ENCODE results near the gene FCRLB.

The FCRLB gene

DNA sequence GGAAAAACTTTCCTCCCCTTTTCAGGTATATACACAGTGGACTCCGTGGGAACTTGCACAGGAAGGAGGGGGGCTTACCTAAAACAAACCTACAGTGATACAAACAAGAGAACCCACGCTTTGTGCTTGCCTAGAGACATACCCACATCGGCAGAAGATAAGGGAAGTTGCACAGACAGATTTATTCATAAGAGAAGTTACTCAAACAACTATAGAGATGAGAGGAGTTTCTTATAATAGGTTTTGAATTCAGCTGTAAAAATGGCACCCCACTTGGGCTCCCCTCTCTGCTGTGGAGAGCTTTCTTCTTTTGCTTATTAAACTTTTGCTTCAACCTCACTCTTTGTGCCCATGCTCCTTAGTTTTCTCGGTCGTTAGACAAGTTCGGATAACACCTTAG is 26.5 kb downstream of the FCRLB start:
- H3K79me2 ChIP-seq: no peaks in the 10 kb centered on the region
- no peak overlapping the region for H3K4me2 ChIP-seq (ENCODE audit: low read length)
- no peak overlapping the region for H3K27ac ChIP-seq
- no peak for TF ChIP-seq CTCF (IDR thresholded peaks at IDR 0.05)
- H3K9me3 ChIP-seq (ENCODE audit: control insufficient read depth, low read length): no peaks in the 10 kb centered on the region
- no peaks in the 10 kb centered on the region for H3K36me3 ChIP-seq (ENCODE audit: control insufficient read depth, insufficient read depth, low read length)
- no peak overlapping the region for H3K4me3 ChIP-seq (ENCODE audit: low read depth, low read length)
- H2AFZ ChIP-seq: no peak overlapping the region
- H3K27me3 ChIP-seq (ENCODE audit: control insufficient read depth, insufficient read depth, low read length): no peaks in the 10 kb centered on the region
- no peak overlapping the region for H3K9ac ChIP-seq
- no peaks in the 10 kb centered on the region for H3K4me1 ChIP-seq

DNA sequence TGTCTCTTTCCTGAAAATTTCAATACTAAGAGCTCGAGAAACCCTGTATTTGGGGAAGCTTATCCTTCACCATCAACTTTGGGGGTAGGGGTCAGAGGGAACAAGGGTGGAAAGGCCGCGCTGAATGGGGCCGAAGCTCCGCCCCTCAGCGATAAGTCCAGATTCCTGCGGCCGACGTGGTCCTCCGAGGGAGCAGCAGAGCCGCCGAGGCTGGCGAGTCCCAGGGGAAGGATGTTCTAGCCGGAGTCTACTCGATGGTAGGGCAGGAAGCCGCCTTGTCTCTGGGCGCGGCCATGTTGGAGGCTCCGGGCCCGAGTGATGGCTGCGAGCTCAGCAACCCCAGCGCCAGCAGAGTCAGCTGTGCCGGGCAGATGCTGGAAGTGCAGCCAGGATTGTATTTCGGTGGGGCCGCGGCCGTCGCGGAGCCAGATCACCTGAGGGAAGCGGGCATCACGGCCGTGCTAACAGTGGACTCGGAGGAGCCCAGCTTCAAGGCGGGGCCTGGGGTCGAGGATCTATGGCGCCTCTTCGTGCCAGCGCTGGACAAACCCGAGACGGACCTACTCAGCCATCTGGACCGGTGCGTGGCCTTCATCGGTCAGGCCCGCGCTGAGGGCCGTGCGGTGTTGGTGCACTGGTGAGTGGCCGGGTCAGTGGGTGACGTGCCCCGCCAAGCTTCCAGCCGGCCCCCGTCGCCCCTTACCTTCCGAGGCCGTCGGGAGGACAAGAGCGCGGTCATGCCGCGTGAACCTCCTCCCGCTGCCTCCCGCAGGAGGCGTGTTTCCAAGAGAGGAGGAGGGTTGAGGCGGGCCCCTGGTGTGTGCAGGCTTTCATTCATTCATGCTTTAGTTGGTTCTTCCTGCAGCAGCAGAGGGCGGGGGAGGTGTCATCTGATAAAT is 28.4 kb downstream of the FCRLB start, which contains the start of gene DUSP12:
DUSP12 (plus strand) TSS at position 278 of the 899 bp plus-strand sequence; CDS start at position 294, 16 bp downstream.
- no peaks in the 10 kb centered on the region for H3K9me3 ChIP-seq (ENCODE audit: control insufficient read depth, low read length)
- no peaks in the 10 kb centered on the region for H3K27me3 ChIP-seq (ENCODE audit: control insufficient read depth, insufficient read depth, low read length)
- peak within 1 kb of the TSS; percentile 80 for H3K4me2 ChIP-seq (ENCODE audit: low read length)
- H2AFZ ChIP-seq: peak within 1 kb of the TSS; percentile 82
- TF ChIP-seq CTCF (IDR thresholded peaks at IDR 0.05): no peak
- peak within 1 kb of the TSS; percentile 79 for H3K4me3 ChIP-seq (ENCODE audit: low read depth, low read length)
- no peaks in the 10 kb centered on the region for H3K4me1 ChIP-seq
- H3K27ac ChIP-seq: peak within 1 kb of the TSS; percentile 90
- no peaks in the 10 kb centered on the region for H3K79me2 ChIP-seq
- H3K36me3 ChIP-seq (ENCODE audit: control insufficient read depth, insufficient read depth, low read length): no peaks in the 10 kb centered on the region
- peak within 1 kb of the TSS; percentile 5 for H3K9ac ChIP-seq

DNA sequence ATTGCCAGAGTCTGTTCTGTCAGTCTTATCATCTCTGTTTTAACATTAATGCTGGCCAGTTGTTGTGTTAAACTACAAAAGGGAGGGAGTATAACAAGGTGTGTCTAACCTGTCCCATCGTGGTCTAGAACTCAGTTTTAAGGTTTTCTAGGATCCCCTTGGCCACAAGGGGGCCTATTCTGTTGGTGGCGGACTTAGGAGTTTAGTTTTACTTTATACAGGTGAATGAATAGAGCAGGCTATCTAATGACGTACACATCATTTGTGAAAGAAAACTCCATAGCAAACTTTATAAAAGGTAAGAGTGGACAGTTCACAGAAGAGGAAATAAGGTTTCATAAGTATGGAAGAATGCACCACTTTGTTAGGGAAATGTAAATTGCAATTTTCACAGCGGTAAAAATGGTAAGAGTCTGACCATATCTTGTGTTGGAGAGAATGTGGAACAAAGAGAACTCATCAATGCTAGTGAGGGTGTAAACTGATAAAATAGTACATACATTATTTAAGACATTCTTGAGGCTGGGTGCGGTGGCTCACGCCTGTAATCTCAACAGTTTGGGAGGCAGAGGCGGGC is 42.3 kb downstream of the FCRLB start:
- no peak overlapping the region for H3K4me2 ChIP-seq (ENCODE audit: low read length)
- H3K27me3 ChIP-seq (ENCODE audit: control insufficient read depth, insufficient read depth, low read length): no peaks in the 10 kb centered on the region
- no peak overlapping the region for H3K4me3 ChIP-seq (ENCODE audit: low read depth, low read length)
- H3K9me3 ChIP-seq (ENCODE audit: control insufficient read depth, low read length): no peaks in the 10 kb centered on the region
- peaks cover 3% of the 10 kb centered on the region for H3K4me1 ChIP-seq
- H3K9ac ChIP-seq: no peak overlapping the region
- no peak overlapping the region for H3K27ac ChIP-seq
- peaks cover 7% of the 10 kb centered on the region for H3K79me2 ChIP-seq
- H3K36me3 ChIP-seq (ENCODE audit: control insufficient read depth, insufficient read depth, low read length): no peaks in the 10 kb centered on the region
- no peak overlapping the region for H2AFZ ChIP-seq
- TF ChIP-seq CTCF (IDR thresholded peaks at IDR 0.05): no peak

DNA sequence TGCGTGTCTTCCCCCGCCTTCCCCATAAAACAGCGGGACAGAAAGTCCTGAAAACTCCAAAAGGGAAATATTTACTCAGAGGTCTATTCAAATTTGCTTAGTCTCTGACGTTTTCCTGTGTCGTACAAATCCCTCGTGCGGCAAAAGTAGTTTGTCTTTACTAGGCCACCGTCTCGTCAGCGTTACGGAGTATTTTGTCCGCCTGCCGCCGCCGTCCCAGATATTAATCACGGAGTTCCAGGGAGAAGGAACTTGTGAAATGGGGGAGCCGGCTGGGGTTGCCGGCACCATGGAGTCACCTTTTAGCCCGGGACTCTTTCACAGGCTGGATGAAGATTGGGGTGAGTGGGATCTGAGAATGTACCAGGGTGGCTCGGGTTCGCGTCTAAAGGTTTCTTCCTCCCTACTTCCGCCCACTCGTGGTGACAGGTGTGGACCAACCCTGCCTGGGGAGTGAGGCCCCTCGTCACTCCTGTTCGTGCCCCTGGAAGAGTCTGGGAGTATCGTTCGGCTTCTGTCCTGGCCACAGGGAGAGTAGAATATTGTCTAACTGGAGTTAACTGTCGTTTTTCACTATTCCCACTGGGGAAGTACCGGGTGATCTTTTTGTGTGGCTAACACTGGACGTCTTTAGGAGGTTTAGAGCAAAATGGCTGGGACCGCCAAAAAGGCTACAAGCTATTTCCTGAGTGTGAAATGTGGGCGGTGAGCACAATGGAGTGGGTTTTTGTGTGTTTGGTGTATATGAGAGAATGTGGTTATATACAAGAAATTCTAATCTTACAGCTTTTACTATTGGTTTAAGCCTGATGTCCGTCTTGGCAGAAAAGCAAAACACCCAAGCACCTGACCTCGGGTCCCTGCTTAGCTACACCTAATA is 45.0 kb downstream of the FCRLB start, which contains the start of gene ATF6:
ATF6 (plus strand) TSS at position 219 of the 880 bp plus-strand sequence; CDS start at position 260, 41 bp downstream.
- H3K27me3 ChIP-seq (ENCODE audit: control insufficient read depth, insufficient read depth, low read length): no peaks in the 10 kb centered on the region
- TF ChIP-seq CTCF (IDR thresholded peaks at IDR 0.05): no peak
- peaks cover 3% of the 10 kb centered on the region for H3K4me1 ChIP-seq
- no peaks in the 10 kb centered on the region for H3K36me3 ChIP-seq (ENCODE audit: control insufficient read depth, insufficient read depth, low read length)
- H3K4me2 ChIP-seq (ENCODE audit: low read length): peak within 1 kb of the TSS; percentile 70
- peak within 1 kb of the TSS; percentile 85 for H3K27ac ChIP-seq
- peaks cover 9% of the 10 kb centered on the region for H3K79me2 ChIP-seq
- H3K4me3 ChIP-seq (ENCODE audit: low read depth, low read length): peak within 1 kb of the TSS; percentile 74
- H3K9ac ChIP-seq: peak within 1 kb of the TSS; percentile 38
- H3K9me3 ChIP-seq (ENCODE audit: control insufficient read depth, low read length): no peaks in the 10 kb centered on the region
- H2AFZ ChIP-seq: peak within 1 kb of the TSS; percentile 72

Measured in parathyroid adenoma (tissue), 2 donors.